Measurements from ENCODE around the gene RET. TPM values are rescaled to one million over a fixed set of nuclear protein-coding genes. Genes with fewer than 3 reads are reported as not detected.

RET gene
- total RNA-seq, 1 experiment from 2014 or later, result 21.4 TPM

DNA sequence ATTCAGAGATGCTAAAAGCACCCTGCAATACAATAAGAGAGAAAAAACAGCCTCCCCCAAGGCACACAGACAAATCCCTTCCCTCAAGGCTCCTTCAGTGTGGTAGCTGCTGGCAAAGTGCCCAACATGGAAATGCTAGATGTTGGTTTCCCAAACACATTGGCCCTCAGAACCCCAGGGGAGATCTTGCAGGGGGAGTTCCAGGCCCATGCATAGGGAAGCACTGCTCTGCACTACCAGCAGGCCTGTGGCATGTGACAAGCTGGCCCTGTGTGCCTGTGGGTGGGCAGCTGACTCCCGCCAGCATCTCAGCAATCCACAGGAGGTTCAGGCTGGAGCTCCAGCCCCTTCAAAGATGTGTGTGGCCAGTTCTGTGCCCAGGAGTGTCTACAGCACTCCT is 44.6 kb downstream of the RET start:
- POLR2A ChIA-PET, result no interaction called here

DNA sequence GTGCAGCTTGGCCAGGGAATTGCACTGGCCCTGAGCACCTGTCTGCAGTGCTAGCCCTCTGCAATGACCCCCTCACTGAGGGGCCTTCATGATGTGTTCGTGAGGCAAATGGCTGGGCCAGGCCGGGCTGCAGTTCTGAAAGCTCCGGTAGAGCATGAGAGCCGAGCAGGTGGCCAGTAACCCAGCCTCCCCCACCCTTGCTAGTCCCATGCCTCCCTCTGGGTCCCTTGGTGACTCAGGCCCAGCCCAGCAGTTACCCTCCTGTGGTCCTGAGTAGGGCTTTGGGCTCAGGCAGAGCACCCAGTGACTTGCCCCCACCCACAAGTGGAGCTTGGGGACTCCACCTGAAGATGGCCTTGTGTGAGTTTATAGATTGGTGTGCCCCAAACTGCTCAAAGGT is 45.2 kb downstream of the RET start:
- ATAC-seq, result no peak
- Mint-ChIP-seq H3K36me3 (no peaks in the 10 kb centered on the region), H3K27me3 (ENCODE audit: low read depth) (no peaks in the 10 kb centered on the region), H3K27ac (no peak overlapping the region), H3K4me1 (no peaks in the 10 kb centered on the region), H3K4me3 (no peak overlapping the region), H3K9me3 (no peaks in the 10 kb centered on the region)
- no peak for TF ChIP-seq ESRRA (CRISPR knock-in tag; IDR thresholded peaks at IDR 0.05; ENCODE audit: borderline replicate concordance)
- TF ChIP-seq, protein P1, sequence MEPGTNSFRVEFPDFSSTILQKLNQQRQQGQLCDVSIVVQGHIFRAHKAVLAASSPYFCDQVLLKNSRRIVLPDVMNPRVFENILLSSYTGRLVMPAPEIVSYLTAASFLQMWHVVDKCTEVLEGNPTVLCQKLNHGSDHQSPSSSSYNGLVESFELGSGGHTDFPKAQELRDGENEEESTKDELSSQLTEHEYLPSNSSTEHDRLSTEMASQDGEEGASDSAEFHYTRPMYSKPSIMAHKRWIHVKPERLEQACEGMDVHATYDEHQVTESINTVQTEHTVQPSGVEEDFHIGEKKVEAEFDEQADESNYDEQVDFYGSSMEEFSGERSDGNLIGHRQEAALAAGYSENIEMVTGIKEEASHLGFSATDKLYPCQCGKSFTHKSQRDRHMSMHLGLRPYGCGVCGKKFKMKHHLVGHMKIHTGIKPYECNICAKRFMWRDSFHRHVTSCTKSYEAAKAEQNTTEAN (CRISPR knock-in tag; IDR thresholded peaks at IDR 0.05), result no peak
- TF ChIP-seq CREB1 (CRISPR knock-in tag; IDR thresholded peaks at IDR 0.05), result no peak
- no peak for TF ChIP-seq KAT7 (CRISPR knock-in tag; IDR thresholded peaks at IDR 0.05; ENCODE audit: borderline replicate concordance)
- no peak for TF ChIP-seq NFATC4 (CRISPR knock-in tag; IDR thresholded peaks at IDR 0.05)
- TF ChIP-seq, protein P2, sequence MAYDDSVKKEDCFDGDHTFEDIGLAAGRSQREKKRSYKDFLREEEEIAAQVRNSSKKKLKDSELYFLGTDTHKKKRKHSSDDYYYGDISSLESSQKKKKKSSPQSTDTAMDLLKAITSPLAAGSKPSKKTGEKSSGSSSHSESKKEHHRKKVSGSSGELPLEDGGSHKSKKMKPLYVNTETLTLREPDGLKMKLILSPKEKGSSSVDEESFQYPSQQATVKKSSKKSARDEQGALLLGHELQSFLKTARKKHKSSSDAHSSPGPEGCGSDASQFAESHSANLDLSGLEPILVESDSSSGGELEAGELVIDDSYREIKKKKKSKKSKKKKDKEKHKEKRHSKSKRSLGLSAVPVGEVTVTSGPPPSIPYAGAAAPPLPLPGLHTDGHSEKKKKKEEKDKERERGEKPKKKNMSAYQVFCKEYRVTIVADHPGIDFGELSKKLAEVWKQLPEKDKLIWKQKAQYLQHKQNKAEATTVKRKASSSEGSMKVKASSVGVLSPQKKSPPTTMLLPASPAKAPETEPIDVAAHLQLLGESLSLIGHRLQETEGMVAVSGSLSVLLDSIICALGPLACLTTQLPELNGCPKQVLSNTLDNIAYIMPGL (CRISPR knock-in tag; IDR thresholded peaks at IDR 0.05), result no peak
- TF ChIP-seq, protein P3, sequence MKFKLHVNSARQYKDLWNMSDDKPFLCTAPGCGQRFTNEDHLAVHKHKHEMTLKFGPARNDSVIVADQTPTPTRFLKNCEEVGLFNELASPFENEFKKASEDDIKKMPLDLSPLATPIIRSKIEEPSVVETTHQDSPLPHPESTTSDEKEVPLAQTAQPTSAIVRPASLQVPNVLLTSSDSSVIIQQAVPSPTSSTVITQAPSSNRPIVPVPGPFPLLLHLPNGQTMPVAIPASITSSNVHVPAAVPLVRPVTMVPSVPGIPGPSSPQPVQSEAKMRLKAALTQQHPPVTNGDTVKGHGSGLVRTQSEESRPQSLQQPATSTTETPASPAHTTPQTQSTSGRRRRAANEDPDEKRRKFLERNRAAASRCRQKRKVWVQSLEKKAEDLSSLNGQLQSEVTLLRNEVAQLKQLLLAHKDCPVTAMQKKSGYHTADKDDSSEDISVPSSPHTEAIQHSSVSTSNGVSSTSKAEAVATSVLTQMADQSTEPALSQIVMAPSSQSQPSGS (CRISPR knock-in tag; IDR thresholded peaks at IDR 0.05; ENCODE audit: borderline replicate concordance, low read depth), result no peak
- TF ChIP-seq, protein P4, sequence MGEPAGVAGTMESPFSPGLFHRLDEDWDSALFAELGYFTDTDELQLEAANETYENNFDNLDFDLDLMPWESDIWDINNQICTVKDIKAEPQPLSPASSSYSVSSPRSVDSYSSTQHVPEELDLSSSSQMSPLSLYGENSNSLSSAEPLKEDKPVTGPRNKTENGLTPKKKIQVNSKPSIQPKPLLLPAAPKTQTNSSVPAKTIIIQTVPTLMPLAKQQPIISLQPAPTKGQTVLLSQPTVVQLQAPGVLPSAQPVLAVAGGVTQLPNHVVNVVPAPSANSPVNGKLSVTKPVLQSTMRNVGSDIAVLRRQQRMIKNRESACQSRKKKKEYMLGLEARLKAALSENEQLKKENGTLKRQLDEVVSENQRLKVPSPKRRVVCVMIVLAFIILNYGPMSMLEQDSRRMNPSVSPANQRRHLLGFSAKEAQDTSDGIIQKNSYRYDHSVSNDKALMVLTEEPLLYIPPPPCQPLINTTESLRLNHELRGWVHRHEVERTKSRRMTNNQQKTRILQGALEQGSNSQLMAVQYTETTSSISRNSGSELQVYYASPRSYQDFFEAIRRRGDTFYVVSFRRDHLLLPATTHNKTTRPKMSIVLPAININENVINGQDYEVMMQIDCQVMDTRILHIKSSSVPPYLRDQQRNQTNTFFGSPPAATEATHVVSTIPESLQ (CRISPR knock-in tag; IDR thresholded peaks at IDR 0.05), result no peak
- TF ChIP-seq HMGA2 (CRISPR knock-in tag; IDR thresholded peaks at IDR 0.05), result no peak
- TF ChIP-seq, protein P5, sequence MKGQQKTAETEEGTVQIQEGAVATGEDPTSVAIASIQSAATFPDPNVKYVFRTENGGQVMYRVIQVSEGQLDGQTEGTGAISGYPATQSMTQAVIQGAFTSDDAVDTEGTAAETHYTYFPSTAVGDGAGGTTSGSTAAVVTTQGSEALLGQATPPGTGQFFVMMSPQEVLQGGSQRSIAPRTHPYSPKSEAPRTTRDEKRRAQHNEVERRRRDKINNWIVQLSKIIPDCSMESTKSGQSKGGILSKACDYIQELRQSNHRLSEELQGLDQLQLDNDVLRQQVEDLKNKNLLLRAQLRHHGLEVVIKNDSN (CRISPR knock-in tag; IDR thresholded peaks at IDR 0.05), result no peak
- TF ChIP-seq, protein P6, sequence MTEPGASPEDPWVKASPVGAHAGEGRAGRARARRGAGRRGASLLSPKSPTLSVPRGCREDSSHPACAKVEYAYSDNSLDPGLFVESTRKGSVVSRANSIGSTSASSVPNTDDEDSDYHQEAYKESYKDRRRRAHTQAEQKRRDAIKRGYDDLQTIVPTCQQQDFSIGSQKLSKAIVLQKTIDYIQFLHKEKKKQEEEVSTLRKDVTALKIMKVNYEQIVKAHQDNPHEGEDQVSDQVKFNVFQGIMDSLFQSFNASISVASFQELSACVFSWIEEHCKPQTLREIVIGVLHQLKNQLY (CRISPR knock-in tag; IDR thresholded peaks at IDR 0.05), result no peak
- no peak for TF ChIP-seq SMAD4 (CRISPR knock-in tag; IDR thresholded peaks at IDR 0.05)
- CTCF ChIA-PET, result interaction anchor here (1.0 to 1.6 kb wide), 4 partner anchors 15 to 80 kb away, joined by 3 to 4 read pairs (median 4); no protein-coding TSS in a partner anchor
- POLR2A ChIA-PET, result interaction anchor here (0.6 kb wide), 1 partner anchor 1244 kb away, joined by 4 read pairs; no protein-coding TSS in a partner anchor
- no peak for DNase-seq (ENCODE audit: low spot score)

More for the DNA sequence above, 44.6 kb downstream of the RET start:
- CTCF ChIA-PET, result interaction anchor here (1.0 to 1.6 kb wide), 3 partner anchors 15 to 81 kb away, joined by 3 to 4 read pairs (median 4); no protein-coding TSS in a partner anchor
- TF ChIP-seq, protein P7, sequence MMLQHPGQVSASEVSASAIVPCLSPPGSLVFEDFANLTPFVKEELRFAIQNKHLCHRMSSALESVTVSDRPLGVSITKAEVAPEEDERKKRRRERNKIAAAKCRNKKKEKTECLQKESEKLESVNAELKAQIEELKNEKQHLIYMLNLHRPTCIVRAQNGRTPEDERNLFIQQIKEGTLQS (CRISPR knock-in tag; conservative IDR thresholded peaks at IDR 0.05), result no peak
- TF ChIP-seq, protein P8, sequence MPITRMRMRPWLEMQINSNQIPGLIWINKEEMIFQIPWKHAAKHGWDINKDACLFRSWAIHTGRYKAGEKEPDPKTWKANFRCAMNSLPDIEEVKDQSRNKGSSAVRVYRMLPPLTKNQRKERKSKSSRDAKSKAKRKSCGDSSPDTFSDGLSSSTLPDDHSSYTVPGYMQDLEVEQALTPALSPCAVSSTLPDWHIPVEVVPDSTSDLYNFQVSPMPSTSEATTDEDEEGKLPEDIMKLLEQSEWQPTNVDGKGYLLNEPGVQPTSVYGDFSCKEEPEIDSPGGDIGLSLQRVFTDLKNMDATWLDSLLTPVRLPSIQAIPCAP (CRISPR knock-in tag; IDR thresholded peaks at IDR 0.05), result no peak
- TF ChIP-seq NFE2L1 (CRISPR knock-in tag; IDR thresholded peaks at IDR 0.05) (no peak), IRF2 (CRISPR knock-in tag; IDR thresholded peaks at IDR 0.05; ENCODE audit: borderline replicate concordance, low read depth) (no peak)
- Mint-ChIP-seq H3K4me3 (no peak overlapping the region), H3K4me1 (no peaks in the 10 kb centered on the region), H3K36me3 (no peaks in the 10 kb centered on the region), H3K27ac (no peak overlapping the region), H3K27me3 (ENCODE audit: low read depth) (no peaks in the 10 kb centered on the region), H3K9me3 (no peaks in the 10 kb centered on the region)
- no peak for ATAC-seq
- DNase-seq (ENCODE audit: low spot score), result no peak
